Liver (tissue), 9 donors: Measurements from ENCODE around the gene PNMA8C. TPM values are rescaled to one million over a fixed set of nuclear protein-coding genes. Genes with fewer than 3 reads are reported as not detected.

Experiments used
- DNase-seq: peaks from one replicate; pipeline ENCODE4 v3.0.0-alpha.2; 2017; ENCODE audit warnings: low spot score
- H3K27ac ChIP-seq, 2 donors: one replicate each; pipeline ENCODE4 v1.7.0; 2013; ENCODE audit warnings: inconsistent platforms in 2 of 2, low read length in 2 of 2, control low read depth in 1 of 2, low read depth in 1 of 2, mild to moderate bottlenecking in 1 of 2
- H3K27me3 ChIP-seq, 4 donors: one replicate each; pipeline versions ENCODE4 v1.6.1 to v1.7.0; 2013; ENCODE audit warnings: low read length in 3 of 4, inconsistent platforms in 1 of 4, mild to moderate bottlenecking in 1 of 4, moderate library complexity in 1 of 4; ENCODE audit not compliant: control insufficient read depth in 4 of 4, insufficient read depth in 4 of 4
- H3K36me3 ChIP-seq, 4 donors: one replicate each; pipeline versions ENCODE4 v1.6.1 to v1.7.0; 2013; ENCODE audit warnings: low read length in 3 of 4, mild to moderate bottlenecking in 3 of 4, low read depth in 1 of 4, moderate library complexity in 1 of 4; ENCODE audit not compliant: control insufficient read depth in 4 of 4, insufficient read depth in 3 of 4
- H3K4me1 ChIP-seq, 4 donors: one replicate each; pipeline versions ENCODE4 v1.6.1 to v1.7.0; 2013; ENCODE audit warnings: low read length in 3 of 4, mild to moderate bottlenecking in 3 of 4, moderate library complexity in 1 of 4; ENCODE audit not compliant: control insufficient read depth in 4 of 4, insufficient read depth in 4 of 4
- H3K4me3 ChIP-seq, 3 donors: one replicate each; pipeline versions ENCODE4 v1.6.1 to v1.7.0; 2013; ENCODE audit warnings: low read length in 3 of 3, control low read depth in 1 of 3, low read depth in 1 of 3, mild to moderate bottlenecking in 1 of 3
- H3K9ac ChIP-seq, 2 donors: one replicate each; pipeline ENCODE4 v1.7.0; 2013; ENCODE audit warnings: low read length in 2 of 2, mild to moderate bottlenecking in 2 of 2, moderate library complexity in 2 of 2, control low read depth in 1 of 2, low read depth in 1 of 2
- H3K9me3 ChIP-seq, 4 donors: one replicate each; pipeline versions ENCODE4 v1.6.1 to v1.7.0; 2013; ENCODE audit warnings: low read length in 3 of 4; ENCODE audit not compliant: control insufficient read depth in 4 of 4
- EGR1 ChIP-seq, 2 donors: IDR thresholded peaks; 2 replicates each; pipeline ENCODE4 v1.6.1; 2016 to 2018; ENCODE audit warnings: antibody characterized with exemption in 2 of 2, low read depth in 2 of 2
- FOXA1 ChIP-seq: IDR thresholded peaks from 2 replicates; pipeline ENCODE4 v1.6.1; 2016; ENCODE audit warnings: antibody characterized with exemption
- FOXA2 ChIP-seq: IDR thresholded peaks from 2 replicates; pipeline ENCODE4 v1.6.1; 2016; ENCODE audit warnings: antibody characterized with exemption
- GABPA ChIP-seq, 2 donors: IDR thresholded peaks in 1 of 2; conservative IDR thresholded peaks in 1 of 2; 2 replicates each; pipeline ENCODE4 v1.6.1; 2016; ENCODE audit warnings: antibody characterized with exemption in 2 of 2, mild to moderate bottlenecking in 1 of 2, moderate library complexity in 1 of 2
- HNF4G ChIP-seq: IDR thresholded peaks from 2 replicates; pipeline ENCODE4 v1.6.1; 2016; ENCODE audit warnings: antibody characterized with exemption
- NR2F2 ChIP-seq: IDR thresholded peaks from 2 replicates; pipeline ENCODE4 v1.6.1; 2016; ENCODE audit warnings: antibody characterized with exemption
- RAD21 ChIP-seq, 2 donors: IDR thresholded peaks; 2 replicates each; pipeline ENCODE4 v1.6.1; 2016; ENCODE audit warnings: antibody characterized with exemption in 2 of 2, mild to moderate bottlenecking in 2 of 2
- SP1 ChIP-seq: IDR thresholded peaks from 2 replicates; pipeline ENCODE4 v1.6.1; 2018; ENCODE audit warnings: antibody characterized with exemption, mild to moderate bottlenecking
- TAF1 ChIP-seq: conservative IDR thresholded peaks from 2 replicates; pipeline ENCODE4 v1.6.1; 2016; ENCODE audit warnings: antibody characterized with exemption, mild to moderate bottlenecking
- YY1 ChIP-seq: IDR thresholded peaks from 2 replicates; pipeline ENCODE4 v1.6.1; 2016; ENCODE audit warnings: antibody characterized with exemption, mild to moderate bottlenecking
- WGBS: extraction: QIAGEN DNeasy Blood & Tissue Kit; methylation state at CpG from one replicate; pipeline ENCODE4 v1.1.7; 2013; 5-methylcytosine and 5-hydroxymethylcytosine counted together
- polyA plus RNA-seq, 2 donors: library from polyadenylated mRNA; stranded (reverse) in 1 of 2; unstranded in 1 of 2; fragments of 200-250 nt in 1 of 2; fragments of >200 nt in 1 of 2; fragmentation: Nextera tagmentation in 1 of 2; extraction: Ambion mirVana in 1 of 2; gene quantifications; one replicate each; pipeline versions ENCODE4 v1.2.1 to v1.2.3, GENCODE V29; 2013 to 2015
- total RNA-seq, 2 donors: library from RNA; depleted of rRNA; stranded (reverse); fragments of >200 nt; gene quantifications; one replicate each; pipeline ENCODE4 v1.2.3, GENCODE V29; 2014
- TF ChIP-seq, protein P1 (sequence below): IDR thresholded peaks from 2 replicates; pipeline ENCODE4 v1.6.1; 2016; ENCODE audit warnings: antibody characterized with exemption, mild to moderate bottlenecking
- TF ChIP-seq, protein P2 (sequence below): IDR thresholded peaks from 2 replicates; pipeline ENCODE4 v1.6.1; 2016; ENCODE audit warnings: antibody characterized with exemption
- TF ChIP-seq, protein P3 (sequence below): IDR thresholded peaks from 2 replicates; pipeline ENCODE4 v1.6.1; 2016; ENCODE audit warnings: antibody characterized with exemption
- donor health status: healthy.
- donor health status: healthy.
- donor health status: healthy.
- donor health status: healthy.
- donor health status: healthy.

PNMA8C gene
- total and polyA plus RNA-seq, 4 donors = under 0.01 TPM; not detected in 3

DNA sequence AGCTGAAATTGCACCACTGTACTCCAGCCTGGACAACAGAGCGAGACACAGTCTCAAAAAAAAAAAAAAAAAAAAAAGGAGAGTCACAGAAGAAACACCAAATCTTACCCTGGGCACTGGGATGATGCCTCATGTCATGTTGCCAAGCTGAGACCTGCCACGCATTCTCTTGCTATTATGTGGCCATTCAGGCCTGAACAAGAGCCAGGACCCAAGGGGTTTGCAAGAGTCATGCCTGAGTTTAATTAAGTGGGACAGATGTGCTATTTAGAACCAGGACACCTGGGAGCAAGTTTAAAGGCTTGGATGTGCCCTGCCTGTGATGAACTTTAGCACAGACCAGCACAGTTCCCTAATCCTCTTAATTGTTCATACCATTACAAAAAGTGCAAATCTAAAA lies 32.8 kb upstream of the PNMA8C start (continued):
- TF ChIP-seq, protein P1, sequence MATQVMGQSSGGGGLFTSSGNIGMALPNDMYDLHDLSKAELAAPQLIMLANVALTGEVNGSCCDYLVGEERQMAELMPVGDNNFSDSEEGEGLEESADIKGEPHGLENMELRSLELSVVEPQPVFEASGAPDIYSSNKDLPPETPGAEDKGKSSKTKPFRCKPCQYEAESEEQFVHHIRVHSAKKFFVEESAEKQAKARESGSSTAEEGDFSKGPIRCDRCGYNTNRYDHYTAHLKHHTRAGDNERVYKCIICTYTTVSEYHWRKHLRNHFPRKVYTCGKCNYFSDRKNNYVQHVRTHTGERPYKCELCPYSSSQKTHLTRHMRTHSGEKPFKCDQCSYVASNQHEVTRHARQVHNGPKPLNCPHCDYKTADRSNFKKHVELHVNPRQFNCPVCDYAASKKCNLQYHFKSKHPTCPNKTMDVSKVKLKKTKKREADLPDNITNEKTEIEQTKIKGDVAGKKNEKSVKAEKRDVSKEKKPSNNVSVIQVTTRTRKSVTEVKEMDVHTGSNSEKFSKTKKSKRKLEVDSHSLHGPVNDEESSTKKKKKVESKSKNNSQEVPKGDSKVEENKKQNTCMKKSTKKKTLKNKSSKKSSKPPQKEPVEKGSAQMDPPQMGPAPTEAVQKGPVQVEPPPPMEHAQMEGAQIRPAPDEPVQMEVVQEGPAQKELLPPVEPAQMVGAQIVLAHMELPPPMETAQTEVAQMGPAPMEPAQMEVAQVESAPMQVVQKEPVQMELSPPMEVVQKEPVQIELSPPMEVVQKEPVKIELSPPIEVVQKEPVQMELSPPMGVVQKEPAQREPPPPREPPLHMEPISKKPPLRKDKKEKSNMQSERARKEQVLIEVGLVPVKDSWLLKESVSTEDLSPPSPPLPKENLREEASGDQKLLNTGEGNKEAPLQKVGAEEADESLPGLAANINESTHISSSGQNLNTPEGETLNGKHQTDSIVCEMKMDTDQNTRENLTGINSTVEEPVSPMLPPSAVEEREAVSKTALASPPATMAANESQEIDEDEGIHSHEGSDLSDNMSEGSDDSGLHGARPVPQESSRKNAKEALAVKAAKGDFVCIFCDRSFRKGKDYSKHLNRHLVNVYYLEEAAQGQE = no peak
- TF ChIP-seq, protein P2, sequence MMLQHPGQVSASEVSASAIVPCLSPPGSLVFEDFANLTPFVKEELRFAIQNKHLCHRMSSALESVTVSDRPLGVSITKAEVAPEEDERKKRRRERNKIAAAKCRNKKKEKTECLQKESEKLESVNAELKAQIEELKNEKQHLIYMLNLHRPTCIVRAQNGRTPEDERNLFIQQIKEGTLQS = no peak
- TF ChIP-seq GABPA (IDR thresholded peaks at IDR 0.05 in 1 of 2, conservative IDR thresholded peaks at IDR 0.05 in 1 of 2) = no peak

DNA sequence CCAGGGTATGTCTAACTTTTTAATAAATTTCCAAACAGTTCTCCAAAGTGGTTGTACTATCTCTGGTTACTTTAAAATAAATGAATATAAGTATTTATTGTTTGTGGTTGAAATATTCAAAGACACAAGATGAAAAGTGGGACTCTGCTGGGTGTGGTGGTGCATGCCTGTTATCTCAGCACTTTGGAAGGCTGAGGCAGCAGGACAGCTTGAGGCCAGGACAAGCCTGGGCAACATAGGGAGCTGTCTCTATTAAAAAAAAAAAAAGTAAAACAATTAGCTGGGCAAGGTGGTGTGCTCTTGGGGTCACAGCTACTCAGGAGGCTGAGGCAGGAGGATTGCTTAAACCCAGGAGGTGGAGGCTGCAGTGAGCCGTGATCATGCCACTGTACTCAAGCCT lies 32.2 kb upstream of the PNMA8C start:
- H3K4me3 ChIP-seq = no peak overlapping the region
- H3K9me3 ChIP-seq = no peaks in the 10 kb centered on the region
- no peaks in the 10 kb centered on the region for H3K4me1 ChIP-seq
- H3K27ac ChIP-seq = no peak overlapping the region
- peaks cover 0 to 3% (median 0%) of the 10 kb centered on the region in 4 donors for H3K27me3 ChIP-seq
- DNase-seq = no peak
- H3K9ac ChIP-seq = no peak overlapping the region
- 85% methylated on average over 1 of the region's 1 CpG for WGBS
- no peak for TF ChIP-seq YY1
- no peak for TF ChIP-seq FOXA1
- TF ChIP-seq RAD21 (IDR thresholded peaks at IDR 0.05) = no peak
- no peak for TF ChIP-seq SP1
- TF ChIP-seq, protein P1 = no peak
- TF ChIP-seq GABPA (IDR thresholded peaks at IDR 0.05 in 1 of 2, conservative IDR thresholded peaks at IDR 0.05 in 1 of 2) = no peak
- no peak for TF ChIP-seq NR2F2
- no peak for TF ChIP-seq TAF1
- TF ChIP-seq HNF4G = no peak
- TF ChIP-seq, protein P2 = no peak
- no peak for TF ChIP-seq EGR1 (IDR thresholded peaks at IDR 0.05; ENCODE audit: low read depth in 2 of 2)
- TF ChIP-seq, protein P3, sequence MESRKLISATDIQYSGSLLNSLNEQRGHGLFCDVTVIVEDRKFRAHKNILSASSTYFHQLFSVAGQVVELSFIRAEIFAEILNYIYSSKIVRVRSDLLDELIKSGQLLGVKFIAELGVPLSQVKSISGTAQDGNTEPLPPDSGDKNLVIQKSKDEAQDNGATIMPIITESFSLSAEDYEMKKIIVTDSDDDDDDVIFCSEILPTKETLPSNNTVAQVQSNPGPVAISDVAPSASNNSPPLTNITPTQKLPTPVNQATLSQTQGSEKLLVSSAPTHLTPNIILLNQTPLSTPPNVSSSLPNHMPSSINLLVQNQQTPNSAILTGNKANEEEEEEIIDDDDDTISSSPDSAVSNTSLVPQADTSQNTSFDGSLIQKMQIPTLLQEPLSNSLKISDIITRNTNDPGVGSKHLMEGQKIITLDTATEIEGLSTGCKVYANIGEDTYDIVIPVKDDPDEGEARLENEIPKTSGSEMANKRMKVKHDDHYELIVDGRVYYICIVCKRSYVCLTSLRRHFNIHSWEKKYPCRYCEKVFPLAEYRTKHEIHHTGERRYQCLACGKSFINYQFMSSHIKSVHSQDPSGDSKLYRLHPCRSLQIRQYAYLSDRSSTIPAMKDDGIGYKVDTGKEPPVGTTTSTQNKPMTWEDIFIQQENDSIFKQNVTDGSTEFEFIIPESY = no peak
- no peak for TF ChIP-seq FOXA2
- no peaks in the 10 kb centered on the region for H3K36me3 ChIP-seq
